ENCODE measurements around the gene LAMA5. TPM values are rescaled to one million over a fixed set of nuclear protein-coding genes. Genes with fewer than 3 reads are reported as not detected.
A peak's percentile ranks its signal among the peaks of the same experiment; 100 is the strongest.

LAMA5 gene
- total and polyA plus RNA-seq, 4 donors = 116 to 315 (median 244) TPM

DNA sequence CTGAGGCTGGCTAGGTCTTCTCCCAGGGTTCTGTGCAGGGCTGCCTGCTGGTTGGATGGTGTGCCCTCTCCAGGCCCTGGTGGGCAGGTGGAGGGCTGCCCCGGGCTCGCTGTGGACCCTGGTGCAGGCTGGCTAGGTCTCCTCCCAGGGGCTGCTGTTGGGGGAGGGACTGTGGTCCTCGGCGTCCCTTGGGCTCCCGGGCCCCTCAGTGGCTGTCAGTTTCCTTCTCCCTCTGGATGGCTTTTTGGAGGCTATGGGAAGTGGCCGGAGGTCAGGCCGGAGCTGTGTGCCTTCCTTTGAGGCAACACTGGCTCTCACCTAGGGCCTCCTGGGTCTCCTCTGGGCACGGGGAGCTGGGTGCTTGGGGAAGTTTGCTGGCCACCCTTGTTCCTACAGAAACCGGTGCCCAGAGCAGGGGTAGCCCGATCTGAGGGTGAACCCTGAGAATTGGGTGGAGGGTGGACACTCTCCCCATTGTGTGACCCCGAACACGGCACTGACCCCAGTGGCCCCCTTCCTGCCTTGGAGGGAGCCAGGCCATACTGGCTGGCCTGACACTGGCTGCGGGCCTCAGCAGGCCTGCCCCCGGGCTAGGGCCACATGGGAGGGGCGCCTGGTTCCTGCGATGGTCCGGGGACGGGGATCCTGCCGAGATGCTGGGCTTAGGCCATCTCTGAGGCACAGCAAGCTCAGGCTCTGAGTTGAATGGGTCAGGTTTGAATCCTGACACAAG is 43.8 kb upstream of the LAMA5 start:
- Histone ChIP-seq H3K27ac (ENCODE audit: low read depth in 1 of 2, low read length in 1 of 2) (no peak overlapping the region), H3K4me1 (ENCODE audit: control insufficient read depth in 5 of 5, insufficient read depth in 5 of 5, low read length in 5 of 5) (peaks cover 0 to 34% (median 3%) of the 10 kb centered on the region in 5 donors)

DNA sequence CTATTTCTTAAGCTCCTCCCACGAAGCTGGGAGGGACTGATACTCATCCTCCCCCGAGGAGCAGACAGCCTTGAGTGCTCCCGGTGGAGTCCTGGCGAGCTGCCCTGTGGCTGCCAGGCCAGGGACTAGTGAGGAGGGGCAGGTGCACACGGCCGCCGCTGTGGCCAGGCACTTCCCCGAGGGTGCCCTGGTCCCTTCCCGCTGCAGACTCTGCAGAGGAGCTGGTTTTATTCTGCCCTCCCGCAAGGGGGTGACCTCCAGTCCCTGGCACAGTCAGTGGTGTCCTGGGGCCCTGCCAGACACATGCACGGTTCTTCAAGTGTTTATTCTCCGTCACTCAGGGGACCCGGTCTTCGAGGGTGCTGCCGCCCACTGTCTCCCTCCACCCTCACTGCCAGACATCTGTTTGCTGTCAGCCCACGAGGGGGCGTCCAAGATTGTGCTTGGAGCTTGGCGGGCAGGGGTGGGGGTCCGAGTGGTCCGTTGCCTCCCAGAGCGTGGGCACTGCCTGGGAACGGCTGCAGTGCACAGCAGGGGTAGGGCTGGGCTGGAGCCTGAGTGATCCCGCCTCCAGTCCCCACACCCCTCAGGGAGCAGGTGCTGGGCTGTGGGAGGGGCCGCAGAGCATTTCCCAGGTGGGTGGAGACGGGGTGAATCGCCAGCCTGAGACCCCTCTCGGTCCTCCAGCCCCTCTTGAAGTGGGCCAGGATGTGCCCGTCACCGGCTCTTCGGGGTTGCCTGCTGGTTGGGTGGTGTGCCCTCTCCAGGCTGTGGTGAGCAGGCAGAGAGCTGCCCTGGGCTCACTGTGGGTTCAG is 43.0 kb upstream of the LAMA5 start:
- Histone ChIP-seq H3K4me3 (no peak overlapping the region), H3K9me3 (ENCODE audit: control insufficient read depth in 4 of 4, insufficient read depth in 3 of 4, low read length in 3 of 4) (no peaks in the 10 kb centered on the region), H3K36me3 (ENCODE audit: control insufficient read depth in 4 of 4, insufficient read depth in 4 of 4, low read length in 4 of 4) (no peaks in the 10 kb centered on the region), H3K9ac (ENCODE audit: insufficient read depth in 1 of 2, low read length in 2 of 2) (no peak overlapping the region), H3K27me3 (ENCODE audit: control insufficient read depth in 3 of 3, insufficient read depth in 3 of 3, low read length in 2 of 3) (no peaks in the 10 kb centered on the region), H3K4me1 (ENCODE audit: control insufficient read depth in 5 of 5, insufficient read depth in 5 of 5, low read length in 5 of 5) (peaks cover 0 to 42% (median 4%) of the 10 kb centered on the region in 5 donors), H3K27ac (ENCODE audit: low read depth in 1 of 2, low read length in 1 of 2) (no peak overlapping the region)
- no peak for ATAC-seq (ENCODE audit: insufficient read depth, low FRiP score)
- TF ChIP-seq, protein P1, sequence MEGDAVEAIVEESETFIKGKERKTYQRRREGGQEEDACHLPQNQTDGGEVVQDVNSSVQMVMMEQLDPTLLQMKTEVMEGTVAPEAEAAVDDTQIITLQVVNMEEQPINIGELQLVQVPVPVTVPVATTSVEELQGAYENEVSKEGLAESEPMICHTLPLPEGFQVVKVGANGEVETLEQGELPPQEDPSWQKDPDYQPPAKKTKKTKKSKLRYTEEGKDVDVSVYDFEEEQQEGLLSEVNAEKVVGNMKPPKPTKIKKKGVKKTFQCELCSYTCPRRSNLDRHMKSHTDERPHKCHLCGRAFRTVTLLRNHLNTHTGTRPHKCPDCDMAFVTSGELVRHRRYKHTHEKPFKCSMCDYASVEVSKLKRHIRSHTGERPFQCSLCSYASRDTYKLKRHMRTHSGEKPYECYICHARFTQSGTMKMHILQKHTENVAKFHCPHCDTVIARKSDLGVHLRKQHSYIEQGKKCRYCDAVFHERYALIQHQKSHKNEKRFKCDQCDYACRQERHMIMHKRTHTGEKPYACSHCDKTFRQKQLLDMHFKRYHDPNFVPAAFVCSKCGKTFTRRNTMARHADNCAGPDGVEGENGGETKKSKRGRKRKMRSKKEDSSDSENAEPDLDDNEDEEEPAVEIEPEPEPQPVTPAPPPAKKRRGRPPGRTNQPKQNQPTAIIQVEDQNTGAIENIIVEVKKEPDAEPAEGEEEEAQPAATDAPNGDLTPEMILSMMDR (IDR thresholded peaks at IDR 0.05; ENCODE audit: control extremely low read depth, extremely low read depth) = no peak
- WGBS, 2 donors = 5 to 7% methylated on average over 29 to 30 of the region's 30 CpGs
- DNase-seq = peak; percentile 69 to 81 (median 72)

More for the DNA sequence above, 43.8 kb upstream of the LAMA5 start:
- ATAC-seq (ENCODE audit: insufficient read depth, low FRiP score) (no peak), DNase-seq (no peak)
- Histone ChIP-seq H3K36me3 (ENCODE audit: control insufficient read depth in 4 of 4, insufficient read depth in 4 of 4, low read length in 4 of 4) (no peaks in the 10 kb centered on the region), H3K9ac (ENCODE audit: insufficient read depth in 1 of 2, low read length in 2 of 2) (no peak overlapping the region), H3K9me3 (ENCODE audit: control insufficient read depth in 4 of 4, insufficient read depth in 3 of 4, low read length in 3 of 4) (no peaks in the 10 kb centered on the region), H3K4me3 (no peak overlapping the region), H3K27me3 (ENCODE audit: control insufficient read depth in 3 of 3, insufficient read depth in 3 of 3, low read length in 2 of 3) (no peaks in the 10 kb centered on the region)
- 84 to 87% methylated on average over 18 to 19 of the region's 19 CpGs for WGBS, 2 donors
- TF ChIP-seq, protein P1 (IDR thresholded peaks at IDR 0.05; ENCODE audit: control extremely low read depth, extremely low read depth) = no peak

DNA sequence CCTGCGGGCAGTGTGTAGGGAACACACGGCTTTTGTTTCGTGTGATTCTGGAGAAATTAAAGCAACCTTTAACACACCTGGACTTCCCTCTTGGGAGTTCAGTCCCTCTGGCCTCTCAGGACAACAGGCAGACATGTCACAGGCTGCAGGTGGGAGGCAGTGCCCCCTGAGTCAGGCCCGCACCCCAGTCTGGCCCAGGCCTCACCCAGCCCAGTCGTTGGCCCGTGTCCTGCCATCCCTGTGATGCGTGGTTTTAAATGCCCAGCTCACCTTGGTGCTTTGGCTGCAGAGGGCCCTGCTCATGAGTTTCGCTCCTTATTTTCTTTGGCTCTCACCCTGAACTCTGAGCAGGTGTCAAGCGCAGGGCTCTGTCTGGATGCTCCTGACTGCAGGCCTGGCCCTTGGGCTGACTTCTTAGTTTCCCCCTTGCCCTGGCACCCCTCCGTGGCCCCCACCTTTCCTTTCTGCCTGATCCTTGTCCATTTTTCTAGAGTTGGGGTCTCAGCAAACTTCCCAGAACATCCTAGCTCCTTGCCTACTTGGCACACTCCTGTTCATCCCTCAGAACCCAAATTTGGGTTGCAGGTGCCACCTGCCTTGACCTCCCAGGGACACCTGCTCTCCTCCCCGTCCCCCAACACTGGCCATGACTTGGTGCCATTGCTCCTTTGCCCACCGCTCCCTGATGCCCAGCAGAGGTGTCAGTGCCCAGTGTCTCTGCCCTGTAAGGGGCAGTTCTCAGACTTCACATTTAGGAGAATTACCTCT is 42.2 kb upstream of the LAMA5 start:
- no peaks in the 10 kb centered on the region for H3K9me3 ChIP-seq (ENCODE audit: control insufficient read depth in 4 of 4, insufficient read depth in 3 of 4, low read length in 3 of 4)
- TF ChIP-seq, protein P1 (IDR thresholded peaks at IDR 0.05; ENCODE audit: control extremely low read depth, extremely low read depth) = no peak
- H3K4me3 ChIP-seq = no peak overlapping the region
- no peak overlapping the region for H3K9ac ChIP-seq (ENCODE audit: insufficient read depth in 1 of 2, low read length in 2 of 2)
- peaks cover 0 to 46% (median 4%) of the 10 kb centered on the region in 5 donors for H3K4me1 ChIP-seq (ENCODE audit: control insufficient read depth in 5 of 5, insufficient read depth in 5 of 5, low read length in 5 of 5)
- ATAC-seq (ENCODE audit: insufficient read depth, low FRiP score) = no peak
- H3K36me3 ChIP-seq (ENCODE audit: control insufficient read depth in 4 of 4, insufficient read depth in 4 of 4, low read length in 4 of 4) = no peaks in the 10 kb centered on the region
- DNase-seq = no peak
- no peaks in the 10 kb centered on the region for H3K27me3 ChIP-seq (ENCODE audit: control insufficient read depth in 3 of 3, insufficient read depth in 3 of 3, low read length in 2 of 3)
- H3K27ac ChIP-seq (ENCODE audit: low read depth in 1 of 2, low read length in 1 of 2) = no peak overlapping the region
- 87 to 95% methylated on average over 12 of the region's 12 CpGs for WGBS, 2 donors
